HepG2 (cell line): Measurements from ENCODE around the gene PIK3R3. TPM values are rescaled to one million over a fixed set of nuclear protein-coding genes. Genes with fewer than 3 reads are reported as not detected.

Experiments
- BHLHE40 ChIP-seq: IDR thresholded peaks from 2 replicates; pipeline ENCODE4 v1.6.1; 2011; ENCODE audit warnings: low read length, improper control_type of control experiment
- FOSL2 ChIP-seq: sonication (generic); formaldehyde crosslinking; IDR thresholded peaks from 2 replicates; pipeline ENCODE4 v1.4.0; 2020; ENCODE audit warnings: missing genetic modification reagents
- GATAD1 ChIP-seq: IDR thresholded peaks from 2 replicates; pipeline ENCODE4 v1.6.1; 2016; ENCODE audit warnings: missing genetic modification reagents, missing compliant biosample characterization
- HNRNPUL1 ChIP-seq: fragments of 200-400 bp; formaldehyde crosslinking; IDR thresholded peaks from 2 replicates; pipeline ENCODE4 v1.6.1; 2017; ENCODE audit warnings: low read depth, mild to moderate bottlenecking, low read length, moderate library complexity
- KDM2A ChIP-seq: sonication (generic); formaldehyde crosslinking; IDR thresholded peaks from 2 replicates; pipeline ENCODE4 v1.4.0; 2020; ENCODE audit warnings: low read depth, missing genetic modification reagents, borderline replicate concordance
- KLF16 ChIP-seq, 2 experiments: sonication (generic) in 1 of 2; formaldehyde crosslinking in 1 of 2; IDR thresholded peaks; 2 replicates each; pipeline versions ENCODE4 v1.6.1 to v1.8.0; 2016 to 2023; ENCODE audit warnings: missing genetic modification reagents in 2 of 2, missing compliant biosample characterization in 1 of 2
- NCOR1 ChIP-seq: fragments of 200-600 bp; sonication (generic); IDR thresholded peaks from 2 replicates; pipeline ENCODE4 v1.7.0; 2017; ENCODE audit warnings: antibody characterized with exemption, low read length, borderline replicate concordance
- RARG ChIP-seq: sonication (generic); formaldehyde crosslinking; IDR thresholded peaks from 2 replicates; pipeline ENCODE4 v1.4.0; 2020; ENCODE audit warnings: low read depth, mild to moderate bottlenecking, missing genetic modification reagents
- REPIN1 ChIP-seq: sonication (generic); formaldehyde crosslinking; IDR thresholded peaks from 2 replicates; pipeline ENCODE4 v1.8.0; 2022; ENCODE audit warnings: missing genetic modification reagents, low read depth, mild to moderate bottlenecking, borderline replicate concordance
- SALL1 ChIP-seq: sonication (generic); formaldehyde crosslinking; IDR thresholded peaks from 2 replicates; pipeline ENCODE4 v1.8.0; 2022; ENCODE audit warnings: mild to moderate bottlenecking, missing genetic modification reagents
- SMYD3 ChIP-seq: sonication (generic); formaldehyde crosslinking; IDR thresholded peaks from 2 replicates; pipeline ENCODE4 v1.8.1; 2023; ENCODE audit warnings: mild to moderate bottlenecking, missing genetic modification reagents
- TBX2 ChIP-seq: sonication (generic); formaldehyde crosslinking; IDR thresholded peaks from 2 replicates; pipeline ENCODE4 v1.5.0; 2020; ENCODE audit warnings: missing genetic modification reagents, mild to moderate bottlenecking, borderline replicate concordance
- ZFP90 ChIP-seq: sonication (generic); formaldehyde crosslinking; IDR thresholded peaks from 2 replicates; pipeline ENCODE4 v1.8.0; 2022; ENCODE audit warnings: missing genetic modification reagents, mild to moderate bottlenecking, inconsistent platforms, borderline replicate concordance
- ZNF207 ChIP-seq: fragments of 450-650 bp; IDR thresholded peaks from 2 replicates; pipeline ENCODE4 v1.6.1; 2016; ENCODE audit warnings: antibody characterized with exemption, borderline replicate concordance
- ZNF382 ChIP-seq: sonication (generic); formaldehyde crosslinking; IDR thresholded peaks from 2 replicates; pipeline ENCODE4 v1.5.0; 2020; ENCODE audit warnings: missing genetic modification reagents, mild to moderate bottlenecking, borderline replicate concordance
- ZNF678 ChIP-seq: sonication (generic); formaldehyde crosslinking; IDR thresholded peaks from 2 replicates; pipeline ENCODE4 v1.4.0; 2020; ENCODE audit warnings: mild to moderate bottlenecking, missing genetic modification reagents
- polyA plus RNA-seq, 8 experiments: library from polyadenylated mRNA; depleted of rRNA in 3 of 8; stranded (reverse) in 7 of 8; unstranded in 1 of 8; fragments of >200 nt; fragmentation: Illumina TruSeq in 4 of 8; extraction: Trizol in 4 of 8; gene quantifications; 2 replicates each; pipeline versions ENCODE4 v1.2.1 to v1.2.3, GENCODE V29; 2011 to 2016; ENCODE audit warnings: low read depth in 4 of 8, missing spikeins in 1 of 8, mixed read lengths in 1 of 8; ENCODE audit not compliant: insufficient read depth in 1 of 8
- total RNA-seq, 5 experiments: library from RNA; depleted of rRNA; stranded (reverse); fragments of >200 nt; fragmentation: Illumina TruSeq; extraction: Trizol; gene quantifications; 2 replicates each; pipeline ENCODE4 v1.2.3, GENCODE V29; 2016; ENCODE audit warnings: low read depth in 1 of 5
- TF ChIP-seq, protein P1 (sequence below): sonication (generic); formaldehyde crosslinking; IDR thresholded peaks from 2 replicates; pipeline ENCODE4 v1.5.0; 2020; ENCODE audit warnings: mild to moderate bottlenecking, missing genetic modification reagents, borderline replicate concordance
- TF ChIP-seq, protein P2 (sequence below): IDR thresholded peaks from 2 replicates; pipeline ENCODE4 v1.6.1; 2016; ENCODE audit warnings: missing genetic modification reagents, missing compliant biosample characterization
- TF ChIP-seq, protein P3 (sequence below): sonication (generic); formaldehyde crosslinking; IDR thresholded peaks from 2 replicates; pipeline ENCODE4 v1.9.0; 2021; ENCODE audit warnings: mild to moderate bottlenecking, missing genetic modification reagents
- TF ChIP-seq, protein P4 (sequence below): IDR thresholded peaks from 2 replicates; pipeline ENCODE4 v1.6.1; 2018; ENCODE audit warnings: missing genetic modification reagents

Gene PIK3R3
- total and polyA plus RNA-seq, 2 of the 13 experiments (the other 11 are each of a cell fraction or from before 2014, with no cell fraction given), result 0.37 to 6.9 TPM

DNA sequence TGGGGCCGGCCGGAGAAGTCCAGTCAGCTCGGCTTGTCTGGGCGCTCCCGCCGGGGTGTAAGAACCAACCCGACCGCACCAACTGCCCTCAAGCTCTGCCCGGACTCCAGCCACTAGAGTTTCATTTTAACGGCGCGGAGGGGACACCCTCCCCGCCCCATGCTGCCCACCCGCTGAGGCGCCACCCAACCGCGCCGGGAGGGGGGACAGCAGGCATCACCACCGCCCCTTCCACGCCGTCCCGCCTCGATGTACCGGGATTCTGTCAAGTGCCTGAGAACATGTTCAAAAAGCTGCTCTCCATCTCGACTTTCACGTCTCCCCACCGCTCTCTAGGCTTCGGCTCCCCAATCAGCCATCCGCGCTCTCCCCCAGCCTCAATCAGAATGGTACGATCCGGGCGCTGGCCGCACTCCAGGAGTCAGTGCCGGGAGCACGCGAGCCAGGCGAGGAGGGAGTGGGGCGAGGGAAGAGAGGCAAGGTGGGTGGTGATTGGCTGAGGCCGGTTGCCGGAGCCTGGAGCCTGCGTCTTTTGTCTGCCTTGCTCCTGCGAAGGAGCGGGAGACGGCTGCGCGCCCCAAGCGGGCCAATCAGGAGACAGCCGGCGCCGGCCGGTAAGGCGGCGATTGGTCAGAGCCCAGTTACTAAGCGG is at the start of gene PIK3R3 (continued):
- TF ChIP-seq, protein P1, sequence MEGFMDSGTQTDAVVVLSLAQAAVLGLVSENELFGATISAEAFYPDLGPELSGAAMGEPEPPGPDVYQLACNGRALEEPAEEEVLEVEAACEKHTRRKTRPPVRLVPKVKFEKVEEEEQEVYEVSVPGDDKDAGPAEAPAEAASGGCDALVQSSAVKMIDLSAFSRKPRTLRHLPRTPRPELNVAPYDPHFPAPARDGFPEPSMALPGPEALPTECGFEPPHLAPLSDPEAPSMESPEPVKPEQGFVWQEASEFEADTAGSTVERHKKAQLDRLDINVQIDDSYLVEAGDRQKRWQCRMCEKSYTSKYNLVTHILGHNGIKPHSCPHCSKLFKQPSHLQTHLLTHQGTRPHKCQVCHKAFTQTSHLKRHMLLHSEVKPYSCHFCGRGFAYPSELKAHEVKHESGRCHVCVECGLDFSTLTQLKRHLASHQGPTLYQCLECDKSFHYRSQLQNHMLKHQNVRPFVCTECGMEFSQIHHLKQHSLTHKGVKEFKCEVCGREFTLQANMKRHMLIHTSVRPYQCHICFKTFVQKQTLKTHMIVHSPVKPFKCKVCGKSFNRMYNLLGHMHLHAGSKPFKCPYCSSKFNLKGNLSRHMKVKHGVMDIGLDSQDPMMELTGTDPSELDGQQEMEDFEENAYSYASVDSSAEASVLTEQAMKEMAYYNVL (CRISPR knock-in tag), result no peak; the same call in 1 of the 2 replicates
- TF ChIP-seq REPIN1 (peak; percentile 99), SALL1 (CRISPR knock-in tag) (peak; percentile 99), RARG (CRISPR knock-in tag) (no peak), ZFP90 (CRISPR knock-in tag) (peak; percentile 81; the same call in 1 of the 2 replicates), GATAD1 (peak; percentile 79), KDM2A (CRISPR knock-in tag) (peak; percentile 86), ZNF207 (no peak), NCOR1 (no peak), BHLHE40 (peak; percentile 98), HNRNPUL1 (no peak), KLF16 (CRISPR knock-in tag; IDR thresholded peaks at IDR 0.05) (peak; percentile 93 to 98; a peak in 3 of 4 replicates), SMYD3 (CRISPR knock-in tag) (peak; percentile 97), ZNF678 (CRISPR knock-in tag) (no peak), ZNF382 (CRISPR knock-in tag) (no peak), TBX2 (CRISPR knock-in tag) (peak; percentile 94; the same call in 1 of the 2 replicates), FOSL2 (CRISPR knock-in tag) (peak; percentile 58)
- TF ChIP-seq, protein P2, sequence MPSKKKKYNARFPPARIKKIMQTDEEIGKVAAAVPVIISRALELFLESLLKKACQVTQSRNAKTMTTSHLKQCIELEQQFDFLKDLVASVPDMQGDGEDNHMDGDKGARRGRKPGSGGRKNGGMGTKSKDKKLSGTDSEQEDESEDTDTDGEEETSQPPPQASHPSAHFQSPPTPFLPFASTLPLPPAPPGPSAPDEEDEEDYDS (CRISPR knock-in tag), result peak; percentile 89
- TF ChIP-seq, protein P3, sequence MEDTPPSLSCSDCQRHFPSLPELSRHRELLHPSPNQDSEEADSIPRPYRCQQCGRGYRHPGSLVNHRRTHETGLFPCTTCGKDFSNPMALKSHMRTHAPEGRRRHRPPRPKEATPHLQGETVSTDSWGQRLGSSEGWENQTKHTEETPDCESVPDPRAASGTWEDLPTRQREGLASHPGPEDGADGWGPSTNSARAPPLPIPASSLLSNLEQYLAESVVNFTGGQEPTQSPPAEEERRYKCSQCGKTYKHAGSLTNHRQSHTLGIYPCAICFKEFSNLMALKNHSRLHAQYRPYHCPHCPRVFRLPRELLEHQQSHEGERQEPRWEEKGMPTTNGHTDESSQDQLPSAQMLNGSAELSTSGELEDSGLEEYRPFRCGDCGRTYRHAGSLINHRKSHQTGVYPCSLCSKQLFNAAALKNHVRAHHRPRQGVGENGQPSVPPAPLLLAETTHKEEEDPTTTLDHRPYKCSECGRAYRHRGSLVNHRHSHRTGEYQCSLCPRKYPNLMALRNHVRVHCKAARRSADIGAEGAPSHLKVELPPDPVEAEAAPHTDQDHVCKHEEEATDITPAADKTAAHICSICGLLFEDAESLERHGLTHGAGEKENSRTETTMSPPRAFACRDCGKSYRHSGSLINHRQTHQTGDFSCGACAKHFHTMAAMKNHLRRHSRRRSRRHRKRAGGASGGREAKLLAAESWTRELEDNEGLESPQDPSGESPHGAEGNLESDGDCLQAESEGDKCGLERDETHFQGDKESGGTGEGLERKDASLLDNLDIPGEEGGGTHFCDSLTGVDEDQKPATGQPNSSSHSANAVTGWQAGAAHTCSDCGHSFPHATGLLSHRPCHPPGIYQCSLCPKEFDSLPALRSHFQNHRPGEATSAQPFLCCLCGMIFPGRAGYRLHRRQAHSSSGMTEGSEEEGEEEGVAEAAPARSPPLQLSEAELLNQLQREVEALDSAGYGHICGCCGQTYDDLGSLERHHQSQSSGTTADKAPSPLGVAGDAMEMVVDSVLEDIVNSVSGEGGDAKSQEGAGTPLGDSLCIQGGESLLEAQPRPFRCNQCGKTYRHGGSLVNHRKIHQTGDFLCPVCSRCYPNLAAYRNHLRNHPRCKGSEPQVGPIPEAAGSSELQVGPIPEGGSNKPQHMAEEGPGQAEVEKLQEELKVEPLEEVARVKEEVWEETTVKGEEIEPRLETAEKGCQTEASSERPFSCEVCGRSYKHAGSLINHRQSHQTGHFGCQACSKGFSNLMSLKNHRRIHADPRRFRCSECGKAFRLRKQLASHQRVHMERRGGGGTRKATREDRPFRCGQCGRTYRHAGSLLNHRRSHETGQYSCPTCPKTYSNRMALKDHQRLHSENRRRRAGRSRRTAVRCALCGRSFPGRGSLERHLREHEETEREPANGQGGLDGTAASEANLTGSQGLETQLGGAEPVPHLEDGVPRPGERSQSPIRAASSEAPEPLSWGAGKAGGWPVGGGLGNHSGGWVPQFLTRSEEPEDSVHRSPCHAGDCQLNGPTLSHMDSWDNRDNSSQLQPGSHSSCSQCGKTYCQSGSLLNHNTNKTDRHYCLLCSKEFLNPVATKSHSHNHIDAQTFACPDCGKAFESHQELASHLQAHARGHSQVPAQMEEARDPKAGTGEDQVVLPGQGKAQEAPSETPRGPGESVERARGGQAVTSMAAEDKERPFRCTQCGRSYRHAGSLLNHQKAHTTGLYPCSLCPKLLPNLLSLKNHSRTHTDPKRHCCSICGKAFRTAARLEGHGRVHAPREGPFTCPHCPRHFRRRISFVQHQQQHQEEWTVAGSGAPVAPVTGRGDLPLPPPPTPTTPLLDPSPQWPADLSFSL (CRISPR knock-in tag), result no peak
- TF ChIP-seq, protein P4, sequence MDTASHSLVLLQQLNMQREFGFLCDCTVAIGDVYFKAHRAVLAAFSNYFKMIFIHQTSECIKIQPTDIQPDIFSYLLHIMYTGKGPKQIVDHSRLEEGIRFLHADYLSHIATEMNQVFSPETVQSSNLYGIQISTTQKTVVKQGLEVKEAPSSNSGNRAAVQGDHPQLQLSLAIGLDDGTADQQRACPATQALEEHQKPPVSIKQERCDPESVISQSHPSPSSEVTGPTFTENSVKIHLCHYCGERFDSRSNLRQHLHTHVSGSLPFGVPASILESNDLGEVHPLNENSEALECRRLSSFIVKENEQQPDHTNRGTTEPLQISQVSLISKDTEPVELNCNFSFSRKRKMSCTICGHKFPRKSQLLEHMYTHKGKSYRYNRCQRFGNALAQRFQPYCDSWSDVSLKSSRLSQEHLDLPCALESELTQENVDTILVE (CRISPR knock-in tag), result peak; percentile 84; the same call in 1 of the 2 replicates
